ENCODE data around the gene STMN1.

STMN1 gene

DNA sequence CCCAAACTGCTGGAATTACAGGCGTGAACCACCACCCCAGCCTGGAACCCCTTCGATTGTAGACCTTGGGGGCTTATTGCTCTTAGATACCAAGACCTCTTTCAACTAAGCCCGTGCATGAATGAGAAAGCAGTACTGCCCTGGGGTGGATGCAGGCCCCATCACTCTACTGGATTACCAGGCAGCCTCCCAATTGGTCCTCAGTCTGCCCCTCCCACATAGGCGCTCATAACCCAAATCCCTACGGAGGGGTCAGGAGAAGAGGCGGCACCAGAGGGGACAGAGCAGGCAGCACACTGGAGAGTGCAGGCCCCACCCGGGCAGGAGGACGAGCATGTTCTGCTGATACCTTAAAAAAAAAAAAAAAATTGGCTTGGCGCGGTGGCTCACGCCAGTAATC, 12.4 kb upstream of the STMN1 start:
- DNase-seq = no peak

DNA sequence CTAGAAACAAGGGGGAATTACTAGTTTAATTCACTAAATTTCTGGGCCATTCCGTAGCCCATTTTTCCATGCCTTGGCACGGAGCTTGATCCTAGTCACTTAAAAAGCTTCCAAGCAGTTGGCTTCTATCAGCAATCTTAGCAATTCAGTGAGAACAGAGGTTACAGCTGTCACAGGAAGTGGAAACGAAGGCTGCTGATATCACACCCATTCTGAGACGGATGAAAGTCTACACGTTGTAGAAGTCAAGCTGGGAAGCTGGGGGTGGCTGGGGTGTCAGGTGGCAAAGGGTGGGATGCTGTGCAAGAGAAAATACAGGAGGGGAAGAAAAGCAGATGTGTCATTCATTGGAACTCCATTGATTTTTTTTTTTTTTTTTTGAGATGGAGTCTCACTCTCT, 11.8 kb upstream of the STMN1 start:
- DNase-seq = peak; percentile 32

DNA sequence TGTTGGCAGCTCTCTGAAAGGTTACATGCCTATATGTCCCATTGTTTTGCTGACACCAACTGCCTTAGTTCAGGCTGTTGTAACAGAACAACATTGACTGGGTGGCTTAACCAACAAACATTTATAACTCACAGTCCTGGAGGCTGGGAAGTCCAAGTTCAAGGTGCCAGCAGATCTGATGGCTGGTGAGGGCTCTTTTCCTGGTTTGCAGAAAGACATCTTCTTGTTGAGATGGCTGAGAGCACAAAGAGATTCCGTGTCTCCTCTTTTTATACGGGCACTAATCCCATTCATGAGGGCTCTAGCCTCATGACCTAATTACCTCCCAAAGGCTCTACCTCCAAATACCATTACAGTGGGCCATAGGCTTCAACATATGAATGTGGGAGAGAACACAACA, 10.2 kb upstream of the STMN1 start:
- no peak for DNase-seq

DNA sequence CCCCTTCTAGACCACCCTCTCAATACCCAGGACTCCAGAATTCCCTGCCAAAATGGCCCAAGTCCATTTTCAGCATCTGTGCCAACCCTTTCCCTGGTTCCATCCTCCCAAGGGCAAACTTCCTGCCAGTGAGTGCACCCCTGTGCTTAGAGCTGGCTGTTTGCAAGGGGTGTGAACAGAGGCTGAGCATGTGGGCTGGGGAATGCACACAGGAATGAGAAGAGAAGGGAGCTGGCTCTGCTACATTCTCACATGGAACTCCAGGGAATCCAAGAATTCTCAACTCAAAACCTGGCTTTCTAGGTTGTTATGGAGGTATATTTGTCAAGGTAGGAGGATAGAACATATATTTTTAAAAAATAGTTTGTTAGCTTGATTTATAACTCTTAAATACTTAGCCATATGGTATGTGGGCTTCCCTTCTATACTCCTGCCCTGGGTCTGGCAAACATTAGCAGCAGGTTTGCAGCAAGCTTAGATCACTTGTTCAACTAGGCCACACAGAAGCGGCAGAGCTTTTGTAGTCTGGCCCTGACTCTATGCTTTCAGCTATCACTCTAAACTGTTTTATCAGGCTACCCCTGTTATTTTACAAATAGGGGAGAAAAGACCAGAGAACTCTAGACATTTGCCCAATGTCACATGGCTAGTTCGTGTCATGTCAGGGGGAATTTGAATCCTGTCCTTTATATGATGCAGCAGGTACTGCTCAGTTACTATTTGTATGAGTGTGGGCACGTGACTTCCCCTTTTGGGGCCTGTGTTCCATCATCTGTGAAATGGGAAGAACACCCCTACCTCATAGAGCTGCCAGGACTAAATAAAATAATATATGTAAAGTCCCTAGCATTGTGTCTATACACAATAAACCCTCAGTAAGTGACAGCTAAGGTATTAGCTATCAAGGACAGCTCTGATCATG, 8.1 kb upstream of the STMN1 start:
- DNase-seq = no peak

DNA sequence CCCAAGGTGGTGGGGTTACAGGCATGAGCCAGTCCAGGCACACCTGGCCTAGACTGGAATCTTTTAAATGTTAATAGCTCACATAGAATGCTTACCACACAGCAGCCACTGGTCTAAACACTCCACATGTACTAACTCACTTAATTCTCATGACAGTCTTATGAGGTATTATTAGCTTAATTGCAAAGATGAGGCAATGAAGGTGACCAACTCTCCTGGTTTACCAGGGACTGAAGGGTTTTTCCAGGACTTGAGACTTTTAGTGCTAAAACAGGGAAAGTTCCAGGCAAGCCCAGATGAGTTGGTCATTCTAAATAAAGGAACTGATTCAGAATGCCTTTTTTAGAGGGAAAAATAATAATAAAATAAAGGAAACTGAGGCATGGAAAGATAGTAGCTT, 7.0 kb upstream of the STMN1 start:
- no peak for DNase-seq

DNA sequence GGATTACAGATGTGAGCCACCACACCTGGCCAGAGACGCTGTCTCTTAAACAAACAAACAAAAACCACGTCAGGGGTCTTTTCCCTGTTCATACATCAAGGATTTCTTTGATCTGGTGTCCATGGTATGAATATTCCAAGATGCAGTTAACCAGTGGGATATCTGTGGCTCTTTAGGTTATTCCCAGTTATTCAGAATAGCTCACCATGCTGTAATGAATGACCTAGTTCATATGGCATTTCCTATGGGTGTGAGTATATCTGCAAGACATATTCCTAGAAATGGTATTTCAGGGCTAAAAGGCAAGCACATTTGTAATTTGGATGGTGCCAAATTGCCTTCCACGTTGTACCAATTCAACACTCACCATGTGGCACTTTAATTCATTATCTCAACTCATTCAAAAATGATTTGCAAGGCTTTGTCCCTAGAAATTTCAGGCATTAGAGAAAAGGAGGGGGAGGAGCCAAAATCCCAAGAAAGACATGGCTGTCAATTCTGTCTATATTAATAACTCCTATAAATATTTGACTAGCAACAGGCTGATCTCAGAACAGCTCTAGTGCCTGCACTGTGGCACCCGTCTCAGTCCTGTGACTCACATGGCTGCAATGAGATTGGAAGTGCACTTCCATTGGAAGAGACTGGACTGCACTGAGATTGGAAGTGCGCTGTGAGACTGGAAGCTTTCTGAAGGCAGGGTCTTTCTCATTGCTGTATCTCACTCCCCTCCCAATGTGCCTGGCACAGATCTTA, 6.0 kb upstream of the STMN1 start:
- no peak for DNase-seq

DNA sequence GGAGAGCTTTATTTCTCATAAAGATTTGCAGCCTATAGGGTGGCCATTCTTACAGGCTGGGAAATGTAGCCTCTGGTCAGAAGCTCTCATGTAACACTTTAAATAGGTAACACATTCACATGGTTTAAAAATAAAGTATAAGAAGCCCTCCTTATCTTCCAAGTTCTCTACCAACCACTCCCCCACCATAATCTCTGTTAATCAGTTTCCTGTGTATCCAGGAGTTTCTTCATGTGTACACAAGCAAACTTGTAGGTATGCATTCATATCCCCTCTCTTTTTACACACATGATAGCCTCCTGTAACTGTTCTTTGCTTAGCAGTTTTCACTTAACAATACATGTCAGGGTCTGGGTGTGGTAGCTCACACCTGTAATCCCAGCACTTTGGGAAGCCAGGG, 4.9 kb upstream of the STMN1 start:
- DNase-seq = no peak

DNA sequence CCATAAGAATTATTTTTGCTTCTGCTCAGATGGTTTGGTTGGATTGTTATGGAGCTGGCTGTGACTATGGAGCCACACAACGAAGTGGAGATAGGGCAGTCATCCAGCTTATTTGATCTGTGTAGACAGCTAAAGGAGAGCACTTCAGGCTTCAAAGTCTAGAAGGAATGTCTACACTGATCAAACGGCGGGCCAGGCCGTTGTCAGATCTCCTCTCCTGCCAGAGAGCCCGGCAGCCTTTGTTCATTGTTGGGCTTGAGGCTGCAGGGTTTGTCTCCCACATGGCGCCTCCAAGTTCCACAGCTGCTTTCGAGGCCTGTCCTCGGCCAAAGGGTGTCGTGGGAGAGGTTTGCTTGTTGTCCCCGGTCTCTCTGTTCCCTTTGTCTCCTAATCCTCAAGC, 2.8 kb upstream of the STMN1 start:
- no peak for DNase-seq

DNA sequence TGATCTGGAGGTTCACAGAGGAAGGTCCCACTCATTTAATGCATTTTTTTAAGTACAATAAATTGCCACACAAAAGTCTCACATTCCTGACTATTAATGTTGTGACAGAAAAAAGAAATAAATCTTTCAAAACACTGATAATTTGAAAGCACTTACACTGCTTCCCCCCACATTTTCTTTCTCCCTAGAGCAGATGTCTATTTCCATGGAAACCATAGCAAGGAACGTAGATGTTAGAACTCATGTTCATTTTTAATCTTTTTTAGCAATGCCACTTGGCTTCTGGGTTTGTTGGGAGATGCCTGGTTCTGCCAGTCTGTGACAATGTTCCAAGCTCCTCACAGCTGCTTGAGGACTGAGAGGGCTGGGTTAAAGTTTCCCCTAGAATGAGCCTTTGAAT, 1.9 kb upstream of the STMN1 start:
- DNase-seq = no peak

DNA sequence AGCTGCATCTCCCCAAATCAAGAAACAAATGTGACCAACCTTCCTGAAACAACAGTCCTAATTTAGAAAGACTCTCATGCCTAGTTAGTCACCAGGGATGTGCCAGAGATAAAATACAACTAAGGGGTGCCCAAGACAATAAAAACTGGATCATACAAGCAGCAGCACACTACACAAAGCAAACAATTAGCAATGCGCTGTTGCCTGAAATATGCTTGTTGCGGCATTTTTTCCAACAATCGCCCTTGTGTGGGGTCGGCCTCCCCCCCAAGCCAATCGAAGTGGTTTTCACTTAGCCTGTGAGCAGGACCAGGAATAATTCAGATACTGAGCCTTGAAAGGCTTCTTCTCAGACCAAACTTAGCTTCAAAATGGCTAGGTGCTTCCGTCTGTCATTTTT, 1.4 kb upstream of the STMN1 start:
- DNase-seq = no peak

DNA sequence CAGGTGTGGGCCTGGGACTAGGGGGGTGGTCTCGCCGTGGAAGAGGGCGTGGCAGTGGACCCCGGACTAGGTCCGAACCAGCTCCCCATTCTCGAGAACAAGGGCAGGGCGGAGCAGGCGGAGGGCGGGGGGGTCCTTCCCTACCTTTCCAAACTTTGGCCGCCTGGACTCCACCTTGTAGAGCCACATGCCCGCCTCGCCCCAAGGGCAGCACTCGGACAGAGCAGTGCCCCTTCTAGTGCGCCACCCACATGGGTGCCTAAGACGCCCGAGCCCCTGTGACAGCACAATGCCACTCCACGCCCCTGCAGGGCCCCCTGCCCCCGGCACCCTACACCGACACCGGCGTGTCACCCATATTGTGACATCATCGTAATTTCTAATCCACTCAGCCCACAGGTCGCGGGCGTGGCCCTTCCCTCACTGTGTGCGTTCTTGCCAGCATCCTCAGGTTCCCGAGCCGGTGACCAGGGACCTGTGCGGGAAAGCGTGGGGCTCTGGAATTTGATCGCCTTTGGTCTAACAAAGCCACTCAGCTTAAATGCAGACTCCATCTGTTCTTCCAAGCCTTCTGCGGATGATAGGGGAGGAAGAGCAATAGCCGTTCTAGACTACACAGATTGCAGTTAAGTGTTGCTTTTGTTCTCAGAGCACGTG, 553 bp upstream of the STMN1 start:
- DNase-seq = no peak

DNA sequence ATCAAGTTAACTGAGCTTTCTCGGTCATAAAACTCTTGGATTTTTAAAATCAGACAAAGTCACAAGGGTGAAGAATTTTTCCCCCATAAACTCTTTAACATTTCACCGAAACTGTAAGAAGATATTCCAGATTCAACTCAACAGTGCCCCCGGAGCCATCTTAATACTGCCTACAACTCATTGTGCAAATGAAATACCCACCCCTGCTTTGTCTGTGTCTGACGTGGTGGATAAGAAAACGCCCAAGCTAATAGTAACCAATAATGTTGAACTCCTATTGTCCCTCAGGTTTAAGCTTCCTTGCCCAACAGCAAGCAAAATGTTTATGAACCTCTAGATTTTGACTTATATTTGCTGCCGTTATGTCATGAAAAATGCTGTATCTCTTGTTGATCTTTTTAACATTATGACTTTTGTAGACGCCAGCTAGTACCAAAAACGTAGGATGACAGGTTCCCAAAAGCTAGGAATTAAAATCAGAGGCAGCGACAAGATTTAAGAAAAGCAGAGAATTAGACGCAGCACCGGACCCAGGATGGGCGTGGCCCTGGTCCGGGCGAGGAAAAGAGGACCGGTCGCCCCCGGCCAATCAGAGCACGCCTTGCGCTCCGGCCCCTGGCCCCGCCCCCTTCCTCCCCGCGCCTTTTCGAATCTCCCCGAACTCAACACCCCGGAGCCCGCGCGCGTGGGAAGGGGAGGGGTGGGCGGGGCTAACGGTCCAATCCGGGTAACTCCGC, 1.1 kb downstream of the STMN1 start:
- peak; percentile 97 for DNase-seq

DNA sequence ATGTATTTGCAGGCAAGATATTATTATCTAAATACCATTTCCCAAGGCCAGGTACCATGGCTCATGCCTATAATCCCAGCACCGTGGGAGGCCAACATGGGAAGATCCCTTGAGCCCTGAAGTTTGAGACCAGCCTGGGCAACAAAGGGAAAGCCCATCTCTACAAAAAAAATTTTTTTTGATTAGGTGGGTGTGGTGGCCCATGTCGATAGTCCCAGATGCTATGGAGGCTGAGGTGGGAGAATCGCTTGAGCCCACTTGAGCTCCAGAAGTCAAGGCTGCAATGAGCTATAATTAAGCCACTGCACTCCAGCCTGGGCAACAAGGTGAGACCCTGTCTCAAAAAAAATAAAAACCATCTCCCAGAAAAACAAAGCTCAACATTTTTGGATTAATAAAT, 2.2 kb downstream of the STMN1 start:
- no peak for DNase-seq

DNA sequence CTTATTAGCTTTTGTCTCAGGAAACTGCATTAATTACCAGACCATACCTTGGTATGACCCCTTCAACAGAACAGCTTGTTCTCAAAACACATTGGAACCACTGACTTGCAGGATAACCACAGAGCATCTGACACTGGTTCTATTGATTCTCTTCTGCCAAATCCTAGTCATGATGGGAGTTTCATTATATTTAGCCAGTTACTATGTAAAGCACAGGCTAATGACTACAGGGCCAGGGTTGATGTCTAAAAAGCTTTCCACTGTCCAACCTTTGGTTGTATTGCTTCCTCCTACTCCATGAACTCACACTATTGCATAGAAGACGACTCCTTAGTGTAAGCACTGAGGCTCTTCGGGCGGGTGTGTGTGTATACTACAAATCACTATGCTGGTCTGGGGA, 3.8 kb downstream of the STMN1 start:
- DNase-seq = no peak

DNA sequence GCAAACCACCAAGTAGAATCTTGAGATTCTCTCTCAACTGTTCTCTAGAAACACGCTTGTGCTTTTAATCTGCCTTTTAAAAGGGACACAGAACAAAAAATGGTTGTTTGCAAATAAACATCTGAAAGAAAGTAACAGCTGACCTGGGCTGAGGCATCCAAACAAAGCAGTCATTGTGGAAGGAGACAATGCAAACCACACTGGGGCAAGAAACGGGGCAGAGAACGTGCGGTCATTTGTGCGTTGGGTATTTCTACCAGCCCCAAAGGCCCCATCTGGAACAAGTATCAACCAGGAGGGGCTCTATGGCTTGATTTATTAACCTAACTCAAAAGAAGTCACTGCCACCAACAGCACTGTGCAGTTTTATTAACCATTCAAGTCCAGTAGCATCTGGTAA, 6.0 kb downstream of the STMN1 start:
- no peak for DNase-seq

DNA sequence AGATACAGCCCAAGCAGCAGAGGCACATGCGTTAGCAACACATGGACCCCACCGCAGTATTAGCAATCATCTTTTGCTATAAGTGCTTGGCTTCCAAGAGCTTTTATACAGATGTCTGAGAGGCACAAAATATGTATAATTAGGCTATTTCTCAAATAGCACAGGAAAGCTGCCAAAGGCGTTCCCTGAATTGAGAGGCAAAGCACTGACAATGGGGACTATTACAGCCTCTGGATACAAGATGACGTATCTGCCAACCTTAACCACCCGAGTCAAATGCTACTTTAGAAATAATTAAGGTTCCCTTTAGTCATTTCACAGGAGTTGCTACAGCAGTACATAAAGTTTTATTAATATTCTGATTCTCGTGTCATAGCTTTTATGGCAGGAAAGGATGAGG, 6.4 kb downstream of the STMN1 start:
- no peak for DNase-seq

DNA sequence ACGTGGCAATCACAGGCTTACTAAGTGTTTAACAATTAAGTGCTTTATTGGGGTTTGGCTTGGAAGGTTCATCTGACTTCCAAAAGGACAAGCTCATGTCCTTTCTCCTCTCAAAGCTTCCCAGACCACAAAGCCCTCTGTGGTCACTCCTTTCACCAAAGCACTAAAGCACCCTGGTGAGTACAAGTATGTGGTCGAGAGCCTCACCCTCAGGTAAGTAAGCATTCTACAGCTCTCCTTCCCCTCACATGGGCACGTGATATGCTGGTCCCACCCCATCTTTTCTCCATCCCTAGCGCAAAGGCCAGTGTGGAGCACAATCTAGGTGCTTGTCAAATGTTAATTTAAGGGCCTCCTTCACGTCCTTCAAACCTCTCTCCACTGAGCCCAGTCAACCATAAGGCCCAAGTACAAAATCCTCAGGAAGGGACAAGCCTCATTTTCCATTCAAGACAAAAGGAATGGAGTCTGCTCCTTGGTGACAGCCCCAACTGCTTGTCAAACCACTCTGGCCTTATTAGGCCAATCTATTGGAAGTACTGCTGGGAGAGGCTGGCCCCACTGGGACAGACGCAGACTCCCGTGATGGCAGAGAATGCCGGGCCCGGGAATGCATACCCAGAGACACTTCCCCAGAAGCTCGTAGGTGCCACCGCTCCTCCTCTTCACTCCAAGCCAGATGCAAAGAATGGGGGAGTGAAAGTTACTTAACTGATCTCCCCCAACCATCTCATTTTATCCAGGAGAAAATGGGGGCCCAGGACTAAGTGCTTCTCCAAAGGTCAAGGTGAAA, 7.8 kb downstream of the STMN1 start:
- DNase-seq = no peak

DNA sequence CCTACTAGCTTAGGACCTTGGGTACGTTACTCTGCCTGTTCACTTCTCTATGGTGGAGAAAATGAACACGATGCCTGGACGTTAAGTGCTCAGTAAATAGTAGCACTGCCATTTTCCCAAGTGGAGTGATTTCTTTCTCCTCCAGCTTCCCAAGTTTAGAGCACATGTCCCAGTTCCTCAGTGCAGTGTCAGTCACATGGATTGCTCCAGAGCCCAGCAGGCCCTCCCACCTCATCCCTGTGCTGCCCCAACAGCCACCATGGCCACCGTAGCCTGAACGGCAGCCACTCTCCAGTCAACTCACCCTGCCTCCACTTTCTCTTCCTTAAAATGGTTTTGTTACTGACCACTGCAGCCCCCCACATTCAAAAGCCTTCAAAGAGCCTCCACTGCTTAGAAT, 8.5 kb downstream of the STMN1 start:
- DNase-seq = no peak

DNA sequence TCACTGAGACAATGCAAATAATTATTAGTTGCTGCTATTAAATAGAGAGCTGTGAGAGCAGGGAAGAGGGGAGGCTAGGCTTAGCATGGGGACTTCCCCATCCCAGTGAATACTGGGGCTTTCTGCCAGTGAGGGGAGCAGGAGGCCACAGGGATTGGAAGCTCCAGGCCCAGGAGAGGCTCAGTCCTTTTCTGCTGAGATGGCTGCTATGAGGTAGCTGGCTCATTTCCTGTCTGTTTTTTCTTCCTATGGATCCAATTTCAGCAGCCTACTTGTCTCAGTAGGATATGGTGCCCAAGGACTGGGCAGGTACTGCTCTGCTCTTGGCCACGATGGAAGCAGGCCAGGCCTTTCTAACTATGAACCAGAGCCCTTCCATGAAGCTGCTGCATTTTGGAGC, 10.0 kb downstream of the STMN1 start:
- no peak for DNase-seq

DNA sequence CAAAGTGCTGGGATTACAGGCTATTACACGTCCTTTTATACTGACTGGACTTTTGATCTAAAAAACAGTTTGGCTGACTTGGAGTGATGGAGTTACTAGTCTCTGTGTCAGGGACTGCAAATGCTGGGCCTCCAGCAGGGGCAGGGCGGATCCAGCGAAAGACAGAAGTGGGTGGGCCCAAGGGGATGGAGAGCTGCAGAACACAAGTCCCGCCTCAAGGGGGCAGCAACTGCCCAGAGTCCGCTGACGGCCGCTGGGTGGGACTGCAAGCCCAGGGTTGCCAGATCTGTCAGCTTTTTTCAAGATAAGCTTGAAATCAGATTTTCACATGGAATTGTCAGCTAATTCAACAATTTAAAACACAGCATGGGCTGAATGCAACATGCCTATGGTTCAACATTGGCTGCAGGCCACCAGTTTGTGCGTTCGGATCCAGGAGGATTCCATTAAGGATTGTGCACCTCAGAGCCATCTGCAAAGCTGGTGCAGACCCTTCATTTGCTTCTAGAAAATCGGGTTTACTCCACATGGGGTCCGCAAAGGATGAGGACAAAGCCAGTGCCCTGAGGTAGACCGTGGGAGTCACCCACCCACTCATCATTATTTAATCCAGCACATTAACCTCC, 10.7 kb downstream of the STMN1 start:
- DNase-seq = peak; percentile 90

DNA sequence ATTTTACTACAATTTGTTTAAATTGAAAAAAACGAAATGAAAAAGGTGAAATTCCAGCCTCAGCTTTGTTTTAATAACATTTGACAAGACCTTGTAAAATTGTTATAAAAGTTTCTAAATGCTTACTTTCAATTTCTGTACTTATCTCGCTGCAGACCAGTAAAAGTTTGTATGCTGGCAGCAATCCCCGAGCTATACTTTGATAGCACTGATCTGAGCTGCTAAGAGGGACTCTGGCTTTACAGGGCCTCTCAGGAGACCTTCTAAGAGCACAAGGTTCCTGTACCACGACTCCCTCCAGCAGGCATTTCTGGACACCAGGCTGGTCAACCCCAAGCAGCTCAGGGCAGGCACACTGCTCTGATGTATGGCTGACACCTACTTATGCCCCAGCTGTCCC, 13.1 kb downstream of the STMN1 start:
- DNase-seq = no peak

DNA sequence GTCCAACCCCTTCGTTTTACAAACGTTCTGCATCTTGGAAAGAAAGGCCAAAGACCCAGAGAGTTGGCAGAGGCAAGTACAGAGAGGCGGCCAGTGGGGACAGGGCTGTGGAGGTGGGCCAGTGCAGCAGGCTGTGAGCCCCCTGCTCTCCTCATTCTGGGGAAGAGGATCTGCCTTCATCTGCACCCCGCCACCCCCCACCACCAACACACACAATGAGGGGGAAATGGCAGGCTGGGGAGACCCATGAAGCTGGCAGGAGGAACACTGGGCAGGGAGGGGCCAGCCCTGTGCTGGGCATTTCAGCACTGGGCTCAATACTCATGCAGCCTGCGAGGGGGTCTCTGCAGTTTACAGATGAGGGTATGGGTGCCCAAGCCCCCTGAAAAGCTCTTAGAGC, 14.6 kb downstream of the STMN1 start:
- DNase-seq = no peak
